Measurements from ENCODE around the gene SAMD4B. TPM values are rescaled to one million over a fixed set of nuclear protein-coding genes. Genes with fewer than 3 reads are reported as not detected.

SAMD4B gene
- total and polyA plus RNA-seq, 9 of the 15 experiments (the other 6 are each of a cell fraction or from before 2014, with no cell fraction given), result 3.4 to 90.5 (median 38.0) TPM

GRCh38 chr19:39390751-39391437, 48.7 kb downstream of the SAMD4B start, which contains the start of the genes MED29 and PAF1 (continued):
- no peak for TF ChIP-seq ATF4 (CRISPR knock-in tag; IDR thresholded peaks at IDR 0.05)
- peak; percentile 50 for TF ChIP-seq TAF7 (tag; IDR thresholded peaks at IDR 0.05)
- peak; percentile 88 for TF ChIP-seq ZBTB40 (IDR thresholded peaks at IDR 0.05)
- TF ChIP-seq ZBTB40 (CRISPR knock-in tag; IDR thresholded peaks at IDR 0.05), result no peak
- TF ChIP-seq NR2C2 (CRISPR knock-in tag; IDR thresholded peaks at IDR 0.05), result peak; percentile 74
- peak; percentile 78 for TF ChIP-seq NR2C2 (tag; IDR thresholded peaks at IDR 0.05)
- TF ChIP-seq KDM4B (IDR thresholded peaks at IDR 0.05; ENCODE audit: borderline replicate concordance in 2 of 2, low read depth in 1 of 2), result peak in 1 of 2 experiments; percentile 33; a peak in 1 of 4 replicates
- no peak for TF ChIP-seq TGIF2 (CRISPR knock-in tag; IDR thresholded peaks at IDR 0.05)
- peak; percentile 8 to 79; a peak in 1 of 4 replicates for TF ChIP-seq TEAD1 (CRISPR knock-in tag; IDR thresholded peaks at IDR 0.05)
- peak; percentile 67 for TF ChIP-seq PML (IDR thresholded peaks at IDR 0.05; ENCODE audit: low read length)
- TF ChIP-seq PYGO2 (tag; IDR thresholded peaks at IDR 0.05), result no peak
- peak; percentile 26; the same call in 1 of the 2 replicates for TF ChIP-seq NFIC (IDR thresholded peaks at IDR 0.05)
- TF ChIP-seq PRDM10 (IDR thresholded peaks at IDR 0.05; ENCODE audit: partially characterized antibody), result peak; percentile 40
- peak; percentile 67; the same call in 1 of the 2 replicates for TF ChIP-seq SREBF1 (IDR thresholded peaks at IDR 0.05; ENCODE audit: borderline replicate concordance, low read depth, low read length)

Measured in K562 (cell line).